H1 (cell line): Measurements from ENCODE around the gene RDH12. TPM values are rescaled to one million over a fixed set of nuclear protein-coding genes. Genes with fewer than 3 reads are reported as not detected.

Experiments used
- CTCF ChIA-PET: fragments of 300-600 bp; sonication (Branson Sonifier 250); formaldehyde crosslinking; loops from one replicate; lab custom pipeline; 2021; ENCODE audit not compliant: partially characterized antibody; lab: Charles Lee
- POLR2A ChIA-PET: fragments of 300-600 bp; sonication (Branson Sonifier 250); formaldehyde crosslinking; loops from one replicate; lab custom pipeline; 2021; ENCODE audit warnings: inconsistent platforms; ENCODE audit not compliant: partially characterized antibody; lab: Charles Lee
- DNase-seq, 2 experiments: peaks; one replicate each; pipeline versions ENCODE4 v3.0.0 to v3.0.0-alpha.2; 2010 to 2022; ENCODE audit warnings: low spot score in 2 of 2, low read depth in 1 of 2, mixed read lengths in 1 of 2
- FAIRE-seq: peaks from 2 replicates; lab custom pipeline; 2011; peaks lifted over from hg19 to GRCh38; lab: Jason Lieb, UNC
- H2AFZ ChIP-seq: 2 replicates; pipeline ENCODE4 v1.8.1; 2012; ENCODE audit warnings: low read length, inconsistent platforms
- H2AK5ac ChIP-seq: 2 replicates; pipeline ENCODE4 v1.6.1; 2013; ENCODE audit warnings: low read depth, low read length
- H2BK120ac ChIP-seq: replicated peaks from 2 replicates; pipeline ENCODE3; 2013; ENCODE audit warnings: low read depth, low read length, inconsistent platforms
- H2BK12ac ChIP-seq: 2 replicates; pipeline ENCODE4 v1.6.1; 2013; ENCODE audit warnings: low read depth, low read length
- H2BK15ac ChIP-seq: 2 replicates; pipeline ENCODE4 v1.6.1; 2013; ENCODE audit warnings: low read length
- H2BK20ac ChIP-seq: 2 replicates; pipeline ENCODE4 v1.6.1; 2013; ENCODE audit warnings: low read length
- H2BK5ac ChIP-seq: 2 replicates; pipeline ENCODE4 v1.6.1; 2013; ENCODE audit warnings: low read depth, low read length
- H3K14ac ChIP-seq: 2 replicates; pipeline ENCODE4 v1.6.1; 2013; ENCODE audit warnings: inconsistent platforms; ENCODE audit not compliant: insufficient read length
- H3K18ac ChIP-seq: 2 replicates; pipeline ENCODE4 v1.6.1; 2013; ENCODE audit warnings: low read length; ENCODE audit errors: extremely low read depth
- H3K23ac ChIP-seq: 2 replicates; pipeline ENCODE4 v1.6.1; 2013; ENCODE audit warnings: inconsistent platforms; ENCODE audit not compliant: insufficient read length
- H3K23me2 ChIP-seq: 2 replicates; pipeline ENCODE4 v1.6.1; 2013; ENCODE audit warnings: low read depth, low read length
- H3K27ac ChIP-seq: 2 replicates; pipeline ENCODE4 v1.6.1; 2011; ENCODE audit warnings: low read depth, low read length, inconsistent platforms
- H3K27me3 ChIP-seq, 4 experiments: replicated peaks in 1 of 4; 1 replicate in 1 of 4; 2 replicates in 3 of 4; pipeline versions ENCODE4 v1.6.1 to v1.8.1; 2011 to 2013; ENCODE audit warnings: low read length in 3 of 4, mild to moderate bottlenecking in 3 of 4, inconsistent platforms in 2 of 4, mixed read lengths in 2 of 4, moderate library complexity in 1 of 4; ENCODE audit not compliant: control insufficient read depth in 3 of 4, insufficient read depth in 3 of 4; ENCODE audit errors: extremely low read depth in 1 of 4
- H3K36me3 ChIP-seq, 4 experiments: 2 replicates each; pipeline versions ENCODE4 v1.6.1 to v1.8.1; 2011 to 2013; ENCODE audit warnings: mild to moderate bottlenecking in 4 of 4, low read length in 3 of 4, moderate library complexity in 2 of 4, control low read depth in 1 of 4, inconsistent platforms in 1 of 4; ENCODE audit not compliant: insufficient read depth in 4 of 4, control insufficient read depth in 2 of 4
- H3K4ac ChIP-seq: replicated peaks from 2 replicates; pipeline ENCODE3; 2013; ENCODE audit warnings: low read length, low read depth, mixed read lengths, inconsistent platforms; ENCODE audit not compliant: insufficient read length
- H3K4me1 ChIP-seq, 4 experiments: replicated peaks in 1 of 4; 1 replicate in 1 of 4; 2 replicates in 3 of 4; pipeline versions ENCODE4 v1.6.1 to v1.8.1; 2011 to 2013; ENCODE audit warnings: low read length in 3 of 4, inconsistent platforms in 2 of 4, mixed read lengths in 1 of 4; ENCODE audit not compliant: insufficient read depth in 4 of 4, control insufficient read depth in 3 of 4
- H3K4me2 ChIP-seq, 2 experiments: 2 replicates each; pipeline versions ENCODE4 v1.6.1 to v1.8.1; 2011 to 2013; ENCODE audit warnings: low read depth in 2 of 2, low read length in 2 of 2, control low read depth in 1 of 2, inconsistent platforms in 1 of 2, mild to moderate bottlenecking in 1 of 2; ENCODE audit not compliant: insufficient read depth in 1 of 2
- H3K4me3 ChIP-seq, 4 experiments: fragments of 200-600, 300-600 bp in 1 of 4; sonication (generic), shearing (Covaris generic), sonication (Bioruptor Twin) in 1 of 4; 2 replicates each; pipeline versions ENCODE4 v1.5.1 to v1.8.1; 2011 to 2016; ENCODE audit warnings: low read length in 4 of 4, low read depth in 3 of 4, control low read depth in 2 of 4, inconsistent platforms in 2 of 4, mild to moderate bottlenecking in 2 of 4, mixed read lengths in 1 of 4, moderate library complexity in 1 of 4; ENCODE audit not compliant: insufficient read depth in 2 of 4; ENCODE audit errors: extremely low read depth in 1 of 4
- H3K56ac ChIP-seq: replicated peaks from 2 replicates; pipeline ENCODE3; 2013; ENCODE audit warnings: low read depth, mild to moderate bottlenecking, mixed read lengths, low read length, inconsistent platforms; ENCODE audit not compliant: insufficient read length
- H3K79me1 ChIP-seq: 2 replicates; pipeline ENCODE4 v1.6.1; 2013; ENCODE audit warnings: low read depth, low read length, control low read depth
- H3K79me2 ChIP-seq, 2 experiments: 2 replicates each; pipeline versions ENCODE4 v1.6.1 to v1.8.1; 2012 to 2013; ENCODE audit warnings: low read length in 2 of 2, mild to moderate bottlenecking in 2 of 2, inconsistent platforms in 1 of 2; ENCODE audit not compliant: insufficient read depth in 2 of 2, control insufficient read depth in 1 of 2
- H3K9ac ChIP-seq, 4 experiments: replicated peaks in 1 of 4; 1 replicate in 1 of 4; 2 replicates in 3 of 4; pipeline versions ENCODE4 v1.6.1 to v1.8.1; 2011 to 2013; ENCODE audit warnings: low read depth in 3 of 4, low read length in 3 of 4, control low read depth in 2 of 4, mild to moderate bottlenecking in 2 of 4, moderate library complexity in 2 of 4, inconsistent platforms in 1 of 4; ENCODE audit errors: extremely low read depth in 1 of 4
- H3K9me3 ChIP-seq, 2 experiments: 2 replicates each; pipeline versions ENCODE4 v1.6.1 to v1.8.1; 2012 to 2013; ENCODE audit warnings: mild to moderate bottlenecking in 2 of 2, moderate library complexity in 2 of 2, control low read depth in 1 of 2, inconsistent platforms in 1 of 2, low read depth in 1 of 2, low read length in 1 of 2, mixed read lengths in 1 of 2; ENCODE audit not compliant: insufficient read depth in 2 of 2
- H4K20me1 ChIP-seq, 2 experiments: replicated peaks in 1 of 2; 2 replicates each; pipeline versions ENCODE3 to v1.8.1; 2011 to 2013; ENCODE audit warnings: inconsistent platforms in 2 of 2, low read length in 2 of 2, mild to moderate bottlenecking in 1 of 2; ENCODE audit not compliant: insufficient read depth in 2 of 2, control insufficient read depth in 1 of 2
- H4K5ac ChIP-seq: 2 replicates; pipeline ENCODE4 v1.6.1; 2013; ENCODE audit warnings: low read length, low read depth, mixed read lengths, inconsistent platforms; ENCODE audit not compliant: insufficient read length
- H4K8ac ChIP-seq: 2 replicates; pipeline ENCODE4 v1.8.0; 2013; ENCODE audit warnings: mild to moderate bottlenecking, moderate library complexity, low read length, inconsistent platforms; ENCODE audit not compliant: insufficient read depth; ENCODE audit errors: extremely low read depth
- H4K91ac ChIP-seq: replicated peaks from 2 replicates; pipeline ENCODE3; 2013; ENCODE audit warnings: low read length, mixed read lengths, inconsistent platforms; ENCODE audit not compliant: insufficient read length
- ATF3 ChIP-seq: IDR thresholded peaks from 2 replicates; pipeline ENCODE4 v1.6.1; 2011; ENCODE audit warnings: low read depth, mild to moderate bottlenecking, low read length; ENCODE audit not compliant: insufficient read depth
- BRCA1 ChIP-seq: IDR thresholded peaks from 2 replicates; pipeline ENCODE4 v1.6.1; 2012; ENCODE audit warnings: low read depth, low read length, improper control_type of control experiment
- CHD2 ChIP-seq: IDR thresholded peaks from 2 replicates; pipeline ENCODE4 v1.6.1; 2012; ENCODE audit warnings: low read length, improper control_type of control experiment
- E2F6 ChIP-seq: IDR thresholded peaks from 2 replicates; pipeline ENCODE4 v1.6.1; 2012; ENCODE audit warnings: inconsistent platforms
- HDAC6 ChIP-seq: IDR thresholded peaks from one replicate; pipeline ENCODE4 v1.7.1; 2012; ENCODE audit warnings: low read depth, mild to moderate bottlenecking, inconsistent platforms, low read length, moderate library complexity
- JUN ChIP-seq: IDR thresholded peaks from 2 replicates; pipeline ENCODE4 v1.6.1; 2011; ENCODE audit warnings: low read depth, mild to moderate bottlenecking, improper control_type of control experiment, low read length
- KDM4A ChIP-seq: IDR thresholded peaks from one replicate; pipeline ENCODE4 v1.7.1; 2012; ENCODE audit warnings: low read depth, mild to moderate bottlenecking, moderate library complexity, low read length, inconsistent platforms; ENCODE audit not compliant: severe bottlenecking
- RFX5 ChIP-seq: IDR thresholded peaks from 2 replicates; pipeline ENCODE4 v1.6.1; 2011; ENCODE audit warnings: low read depth, low read length, improper control_type of control experiment, borderline replicate concordance
- RNF2 ChIP-seq: fragments of 200-900, 300-1000 bp; sonication (generic); IDR thresholded peaks from 2 replicates; pipeline ENCODE4 v1.7.1; 2016; ENCODE audit warnings: borderline replicate concordance, low read depth, mild to moderate bottlenecking, antibody characterized with exemption, low read length; ENCODE audit not compliant: poor library complexity, severe bottlenecking; ENCODE audit errors: missing control alignments
- SP2 ChIP-seq: IDR thresholded peaks from 2 replicates; pipeline ENCODE4 v1.6.1; 2012; ENCODE audit warnings: mild to moderate bottlenecking, low read length, inconsistent platforms
- ZNF274 ChIP-seq: IDR thresholded peaks from 2 replicates; pipeline ENCODE4 v1.7.0; 2012; ENCODE audit warnings: low read length, borderline replicate concordance; ENCODE audit errors: extremely low read depth
- WGBS, 2 experiments: shearing (Covaris generic) in 1 of 2; methylation state at CpG; one replicate each; pipeline versions ENCODE4 v1.1.6 to v1.1.7; 2013 to 2015; ENCODE audit warnings: low lambda C conversion rate in 2 of 2, mixed read lengths in 2 of 2, inconsistent platforms in 1 of 2, low coverage in 1 of 2, missing lambda C conversion rate in 1 of 2; ENCODE audit not compliant: insufficient replicate concordance in 2 of 2, insufficient coverage in 1 of 2, insufficient read length in 1 of 2; ENCODE audit errors: extremely low coverage in 1 of 2, missing lambda C conversion rate in 1 of 2; 5-methylcytosine and 5-hydroxymethylcytosine counted together
- polyA plus RNA-seq, 7 experiments: library from polyadenylated mRNA; depleted of rRNA in 3 of 7; stranded (reverse) in 5 of 7; unstranded in 2 of 7; fragments of >200 nt in 5 of 7; fragments of 200-250 nt in 2 of 7; gene quantifications; 1 replicate in 5 of 7; 2 replicates in 1 of 7; 4 replicates in 1 of 7; pipeline versions ENCODE4 v1.2.1 to v1.2.3, GENCODE V29; 2011 to 2013; ENCODE audit warnings: missing spikeins in 2 of 7, mixed read lengths in 2 of 7
- total RNA-seq: library from RNA; stranded (reverse); fragmentation: NEBNext Ultra II Directional; extraction: Animal tissue kit (Norgen Biotek cat#: 25700); gene quantifications from 2 replicates; pipeline ENCODE4 v1.2.1, GENCODE V29; 2021

RDH12 gene
- total and polyA plus RNA-seq, 2 of the 8 experiments (the other 6 are each of a cell fraction or from before 2014, with no cell fraction given), result 1.2 to 1.5 TPM

- H2BK5ac ChIP-seq, result no peak overlapping the region
- H3K23ac ChIP-seq, result no peak overlapping the region
- no peak for FAIRE-seq
- no peak overlapping the region for H3K4me2 ChIP-seq
- no peak overlapping the region for H4K8ac ChIP-seq
- no peaks in the 10 kb centered on the region for H3K79me1 ChIP-seq
- no peaks in the 10 kb centered on the region for H3K9me3 ChIP-seq
- ChIA-PET POLR2A (no interaction called here), CTCF (interaction anchor here (2.0 kb wide), 1 partner anchor 11 kb away, joined by 5 read pairs; no protein-coding TSS in a partner anchor)
- H3K4me1 ChIP-seq, result no peaks in the 10 kb centered on the region
- H3K27me3 ChIP-seq, result no peaks in the 10 kb centered on the region
- no peak overlapping the region for H2BK120ac ChIP-seq
- H2BK15ac ChIP-seq, result no peak overlapping the region
- no peaks in the 10 kb centered on the region for H3K79me2 ChIP-seq
- no peak overlapping the region for H2BK12ac ChIP-seq
- no peak overlapping the region for H2AFZ ChIP-seq
- H3K4me3 ChIP-seq, result no peak overlapping the region
- H2BK20ac ChIP-seq, result no peak overlapping the region
- H3K4ac ChIP-seq, result no peak overlapping the region
- WGBS, 2 experiments, result 95 to 100% methylated on average over 1 of the region's 1 CpG
- no peaks in the 10 kb centered on the region for H3K36me3 ChIP-seq
- no peaks in the 10 kb centered on the region for H3K23me2 ChIP-seq
- no peak overlapping the region for H3K27ac ChIP-seq
- H3K14ac ChIP-seq, result no peak overlapping the region
- H4K20me1 ChIP-seq, result no peaks in the 10 kb centered on the region
- H4K5ac ChIP-seq, result no peak overlapping the region
- TF ChIP-seq SP2 (no peak), CHD2 (no peak), RNF2 (no peak), BRCA1 (no peak), HDAC6 (no peak), ATF3 (no peak), JUN (no peak), KDM4A (no peak), RFX5 (no peak), E2F6 (no peak), ZNF274 (no peak)
- TF ChIP-seq, all 59 proteins: peak for 0
- Histone ChIP-seq H3K9ac (no peak overlapping the region), H2AK5ac (no peak overlapping the region), H3K18ac (no peak overlapping the region), H3K56ac (no peak overlapping the region), H4K91ac (no peak overlapping the region)
- no peak for DNase-seq
Measured at GRCh38 chr14:67717048-67717447, 15.4 kb downstream of the RDH12 start.
